Caco-2 (cell line): Measurements from ENCODE around the gene BRAF. TPM values are rescaled to one million over a fixed set of nuclear protein-coding genes. Genes with fewer than 3 reads are reported as not detected.

Experiments used
- BruUV-seq: library from RNA; stranded (reverse); fragments of 400-500 nt; replicated peaks from 2 replicates; lab custom pipeline; 2021; lab: Mats Ljungman, UMichigan
- CTCF ChIA-PET: fragments of 300-600 bp; sonication (Branson Sonifier 250); formaldehyde crosslinking; loops from one replicate; lab custom pipeline; 2022; ENCODE audit warnings: antibody characterized with exemption; lab: Charles Lee
- POLR2A ChIA-PET: fragments of 300-600 bp; sonication (Branson Sonifier 250); formaldehyde crosslinking; loops from one replicate; lab custom pipeline; 2022; ENCODE audit warnings: antibody characterized with exemption; lab: Charles Lee
- DNase-seq, 2 experiments: peaks; one replicate each; pipeline versions ENCODE4 v3.0.0 to v3.0.0-alpha.2; 2020 to 2022
- H3K27me3 ChIP-seq: replicated peaks from 2 replicates; pipeline ENCODE4 v1.6.0; 2011; ENCODE audit warnings: low read length; ENCODE audit not compliant: control insufficient read depth, insufficient read depth
- H3K36me3 ChIP-seq: 2 replicates; pipeline ENCODE4 v1.5.1; 2011; ENCODE audit warnings: low read length; ENCODE audit not compliant: control insufficient read depth, insufficient read depth
- H3K4me1 ChIP-seq: fragments of 250-450 bp; sonication (Bioruptor Pico); 2 replicates; pipeline ENCODE4 v1.5.1; 2020; ENCODE audit warnings: mild to moderate bottlenecking
- H3K4me3 ChIP-seq: 2 replicates; pipeline ENCODE4 v1.5.1; 2011; ENCODE audit warnings: low read depth, mild to moderate bottlenecking, control low read depth, low read length
- H3K9me3 ChIP-seq: fragments of 250-450 bp; sonication (Bioruptor Pico); 2 replicates; pipeline ENCODE4 v1.5.1; 2020; ENCODE audit warnings: mild to moderate bottlenecking, moderate library complexity
- H3K27ac Mint-ChIP-seq: one replicate; pipeline ENCODE4 v1.8.0; 2022; ENCODE audit warnings: mixed read lengths; ENCODE audit not compliant: unreplicated experiment
- H3K27me3 Mint-ChIP-seq: one replicate; pipeline ENCODE4 v1.8.0; 2022; ENCODE audit warnings: mixed read lengths; ENCODE audit not compliant: insufficient read depth, unreplicated experiment
- H3K36me3 Mint-ChIP-seq: one replicate; pipeline ENCODE4 v1.8.0; 2022; ENCODE audit warnings: mild to moderate bottlenecking, mixed read lengths; ENCODE audit not compliant: insufficient read depth, unreplicated experiment
- H3K4me1 Mint-ChIP-seq: one replicate; pipeline ENCODE4 v1.8.0; 2022; ENCODE audit warnings: low read depth, mixed read lengths; ENCODE audit not compliant: unreplicated experiment
- H3K4me3 Mint-ChIP-seq: one replicate; pipeline ENCODE4 v1.8.0; 2022; ENCODE audit warnings: mild to moderate bottlenecking, moderate library complexity, mixed read lengths; ENCODE audit not compliant: unreplicated experiment
- H3K9me3 Mint-ChIP-seq: one replicate; pipeline ENCODE4 v1.8.0; 2022; ENCODE audit warnings: mixed read lengths; ENCODE audit not compliant: unreplicated experiment
- CTCF ChIP-seq, 2 experiments: fragments of 200-600 bp in 1 of 2; IDR thresholded peaks; 1 replicate in 1 of 2; 2 replicates in 1 of 2; pipeline versions ENCODE4 v1.5.1 to v1.8.0; 2011 to 2022; ENCODE audit warnings: antibody characterized with exemption in 1 of 2, control low read depth in 1 of 2, inconsistent platforms in 1 of 2, low read depth in 1 of 2, low read length in 1 of 2, mild to moderate bottlenecking in 1 of 2, moderate library complexity in 1 of 2; ENCODE audit not compliant: insufficient read depth in 1 of 2, severe bottlenecking in 1 of 2, unreplicated experiment in 1 of 2
- intact Hi-C: fragments of 100-400 bp; cut with micrococcal nuclease; formaldehyde crosslinking; loops from one replicate; pipeline ENCODE4 v1.10.0; 2022; ENCODE audit not compliant: unreplicated experiment
- total RNA-seq: library from RNA; stranded (reverse); gene quantifications from 2 replicates; pipeline ENCODE4 v1.2.3, GENCODE V29; 2022

The BRAF gene
- total RNA-seq, 1 experiment from 2014 or later = 38.5 TPM

- intact Hi-C loops = no loop called here
- Mint-ChIP-seq H3K4me3 (no peak overlapping the region), H3K27me3 (no peaks in the 10 kb centered on the region)
Observed at GRCh38 chr7:140909476-140910161, 15.1 kb downstream of the BRAF start.

GRCh38 chr7:140908361-140908760 lies 16.4 kb downstream of the BRAF start:
- peaks cover 21% of the 10 kb centered on the region for H3K4me1 Mint-ChIP-seq
- TF ChIP-seq CTCF (IDR thresholded peaks at IDR 0.05; ENCODE audit: insufficient read depth in 1 of 2, low read depth in 1 of 2, low read length in 1 of 2, severe bottlenecking in 1 of 2, unreplicated experiment in 1 of 2) = no peak
- peaks cover 8% of the 10 kb centered on the region for H3K9me3 Mint-ChIP-seq
- ChIA-PET CTCF (no interaction called here), POLR2A (no interaction called here)
- no peaks in the 10 kb centered on the region for H3K27me3 Mint-ChIP-seq
- no peaks in the 10 kb centered on the region for H3K27me3 ChIP-seq
- H3K4me3 ChIP-seq = no peak overlapping the region
- intact Hi-C loops = no loop called here
- peaks cover 16% of the 10 kb centered on the region for H3K4me1 ChIP-seq
- no peak overlapping the region for H3K4me3 Mint-ChIP-seq
- no peak overlapping the region for H3K27ac Mint-ChIP-seq
- H3K36me3 ChIP-seq = 0 out of 2 replicates have a peak, but pooled peaks cover 2% of the 10 kb centered on the region
- no peak for DNase-seq
- no peaks in the 10 kb centered on the region; the same call in 1 of the 2 replicates for H3K9me3 ChIP-seq
- BruUV-seq = no TSS peak
- peaks cover 13% of the 10 kb centered on the region for H3K36me3 Mint-ChIP-seq

More at GRCh38 chr7:140909476-140910161, 15.1 kb downstream of the BRAF start:
- CTCF ChIA-PET = no interaction called here
- Histone ChIP-seq H3K4me1 (peaks cover 27% of the 10 kb centered on the region), H3K36me3 (peaks cover 2% of the 10 kb centered on the region; the same call in 1 of the 2 replicates), H3K27me3 (no peaks in the 10 kb centered on the region), H3K9me3 (no peaks in the 10 kb centered on the region; the same call in 1 of the 2 replicates), H3K4me3 (no peak overlapping the region)
- Mint-ChIP-seq H3K4me1 (peaks cover 28% of the 10 kb centered on the region), H3K36me3 (peaks cover 7% of the 10 kb centered on the region), H3K27ac (no peak overlapping the region), H3K9me3 (no peaks in the 10 kb centered on the region)
- no peak for DNase-seq
- no peak for TF ChIP-seq CTCF (IDR thresholded peaks at IDR 0.05; ENCODE audit: insufficient read depth in 1 of 2, low read depth in 1 of 2, low read length in 1 of 2, severe bottlenecking in 1 of 2, unreplicated experiment in 1 of 2)
- no TSS peak for BruUV-seq
- POLR2A ChIA-PET = no interaction called here

- intact Hi-C loops = no loop called here
- no TSS peak for BruUV-seq
- no peak for DNase-seq
- Mint-ChIP-seq H3K36me3 (peaks cover 10% of the 10 kb centered on the region), H3K27ac (no peak overlapping the region), H3K9me3 (peaks cover 8% of the 10 kb centered on the region), H3K4me3 (no peak overlapping the region), H3K4me1 (no peaks in the 10 kb centered on the region), H3K27me3 (no peaks in the 10 kb centered on the region)
- CTCF ChIA-PET = no interaction called here
- no peaks in the 10 kb centered on the region; the same call in 1 of the 2 replicates for H3K9me3 ChIP-seq
- no peaks in the 10 kb centered on the region for H3K36me3 ChIP-seq
- no peak for TF ChIP-seq CTCF (IDR thresholded peaks at IDR 0.05; ENCODE audit: insufficient read depth in 1 of 2, low read depth in 1 of 2, low read length in 1 of 2, severe bottlenecking in 1 of 2, unreplicated experiment in 1 of 2)
- no peak overlapping the region for H3K4me3 ChIP-seq
- H3K4me1 ChIP-seq = no peaks in the 10 kb centered on the region
- no peaks in the 10 kb centered on the region for H3K27me3 ChIP-seq
- POLR2A ChIA-PET = no interaction called here
Observed at GRCh38 chr7:140903741-140904480, 20.8 kb downstream of the BRAF start.
